GM15510 (cell line): ENCODE results near the gene CKAP2L.

Source experiments
- POLR2A ChIP-seq: IDR thresholded peaks from 3 replicates; pipeline ENCODE4 v1.6.1; 2011; ENCODE audit warnings: borderline replicate concordance; ENCODE audit not compliant: insufficient read length; ENCODE audit errors: extremely low read depth

Gene CKAP2L

GRCh38 chr2:112710956-112711750 is 53.3 kb downstream of the CKAP2L start:
- no peak for TF ChIP-seq POLR2A

GRCh38 chr2:112709703-112710102 is 54.7 kb downstream of the CKAP2L start:
- TF ChIP-seq POLR2A: no peak

GRCh38 chr2:112708968-112709367 is 55.4 kb downstream of the CKAP2L start:
- TF ChIP-seq POLR2A: no peak

- TF ChIP-seq POLR2A: no peak
Observed at GRCh38 chr2:112706170-112706664, 58.2 kb downstream of the CKAP2L start.

GRCh38 chr2:112705575-112705974 is 58.8 kb downstream of the CKAP2L start:
- TF ChIP-seq POLR2A: no peak

GRCh38 chr2:112703684-112704083 is 60.7 kb downstream of the CKAP2L start:
- no peak for TF ChIP-seq POLR2A

GRCh38 chr2:112701052-112701451 is 63.4 kb downstream of the CKAP2L start:
- no peak for TF ChIP-seq POLR2A

- TF ChIP-seq POLR2A: no peak
Observed at GRCh38 chr2:112699984-112700667, 64.3 kb downstream of the CKAP2L start.

- no peak for TF ChIP-seq POLR2A
Observed at GRCh38 chr2:112698834-112699515, 65.4 kb downstream of the CKAP2L start.

- TF ChIP-seq POLR2A: no peak
Observed at GRCh38 chr2:112694182-112694581, 70.2 kb downstream of the CKAP2L start.

- TF ChIP-seq POLR2A: no peak
Observed at GRCh38 chr2:112693596-112693995, 70.8 kb downstream of the CKAP2L start.

- no peak for TF ChIP-seq POLR2A
Observed at GRCh38 chr2:112692918-112693317, 71.5 kb downstream of the CKAP2L start.

- TF ChIP-seq POLR2A: no peak
Observed at GRCh38 chr2:112692495-112692911, 71.9 kb downstream of the CKAP2L start.

GRCh38 chr2:112691881-112692281 is 72.5 kb downstream of the CKAP2L start:
- TF ChIP-seq POLR2A: no peak

- TF ChIP-seq POLR2A: no peak
Observed at GRCh38 chr2:112690853-112691401, 73.5 kb downstream of the CKAP2L start.
